Activated naive CD4-positive, alpha-beta T cell treated with anti-CD3 and anti-CD28 coated beads for 36 hours (primary cell): ENCODE measurements around the gene GRIP1. TPM values are rescaled to one million over a fixed set of nuclear protein-coding genes. Genes with fewer than 3 reads are reported as not detected.

Source experiments
- CTCF ChIA-PET: fragments of 350-600 bp; sonication (Branson Sonifier 250); formaldehyde crosslinking; loops from one replicate; lab custom pipeline; 2021; ENCODE audit warnings: antibody characterized with exemption; lab: Charles Lee
- DNase-seq: peaks from one replicate; pipeline ENCODE4 v3.0.0-alpha.2; 2020
- H3K27ac Mint-ChIP-seq: one replicate; pipeline ENCODE4 v1.8.0; 2021; ENCODE audit warnings: mild to moderate bottlenecking, mixed read lengths
- H3K27me3 Mint-ChIP-seq: one replicate; pipeline ENCODE4 v1.8.0; 2021; ENCODE audit warnings: low read depth, mixed read lengths
- H3K36me3 Mint-ChIP-seq: one replicate; pipeline ENCODE4 v1.8.0; 2021; ENCODE audit warnings: low read depth, mixed read lengths
- H3K4me1 Mint-ChIP-seq: one replicate; pipeline ENCODE4 v1.8.0; 2021; ENCODE audit warnings: low read depth, mixed read lengths
- H3K4me3 Mint-ChIP-seq: one replicate; pipeline ENCODE4 v1.8.0; 2021; ENCODE audit warnings: mild to moderate bottlenecking, moderate library complexity, mixed read lengths
- H3K9me3 Mint-ChIP-seq: one replicate; pipeline ENCODE4 v1.8.0; 2021; ENCODE audit warnings: mixed read lengths
- intact Hi-C: fragments of 100-400 bp; cut with micrococcal nuclease; formaldehyde crosslinking; loops from one replicate; pipeline ENCODE4 v1.15.1; 2023
- total RNA-seq, 2 experiments: library from RNA; stranded (reverse); gene quantifications; one replicate each; pipeline ENCODE4 v1.2.3, GENCODE V29; 2021

GRIP1 gene
- total RNA-seq, 2 experiments from 2014 or later, result 1.2 to 2.2 TPM

DNA sequence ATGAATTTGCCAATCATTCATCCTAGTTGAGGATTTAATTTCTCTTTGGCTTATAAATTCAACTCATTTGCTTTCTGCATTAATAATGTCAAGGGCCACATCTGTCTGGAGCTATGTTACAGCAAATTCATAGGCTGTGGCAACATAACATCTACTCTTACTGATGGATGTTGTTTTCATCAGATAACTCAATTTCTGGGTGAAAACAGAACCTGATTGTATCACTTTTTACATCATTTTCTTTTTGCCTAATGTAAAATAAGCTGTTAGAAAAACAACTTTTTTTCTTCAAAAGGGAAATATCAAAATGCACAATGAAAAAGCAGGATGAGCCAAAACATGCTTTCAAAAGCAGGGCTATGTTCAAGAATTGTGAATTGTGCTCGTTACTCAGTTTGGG, 303.3 kb downstream of the GRIP1 start:
- Mint-ChIP-seq H3K36me3 (peaks cover 5% of the 10 kb centered on the region), H3K27ac (no peak overlapping the region)
- CTCF ChIA-PET, result interaction anchor here (0.6 to 1.7 kb wide), 2 partner anchors 33 to 347 kb away, joined by 4 to 5 read pairs; no protein-coding TSS in a partner anchor

DNA sequence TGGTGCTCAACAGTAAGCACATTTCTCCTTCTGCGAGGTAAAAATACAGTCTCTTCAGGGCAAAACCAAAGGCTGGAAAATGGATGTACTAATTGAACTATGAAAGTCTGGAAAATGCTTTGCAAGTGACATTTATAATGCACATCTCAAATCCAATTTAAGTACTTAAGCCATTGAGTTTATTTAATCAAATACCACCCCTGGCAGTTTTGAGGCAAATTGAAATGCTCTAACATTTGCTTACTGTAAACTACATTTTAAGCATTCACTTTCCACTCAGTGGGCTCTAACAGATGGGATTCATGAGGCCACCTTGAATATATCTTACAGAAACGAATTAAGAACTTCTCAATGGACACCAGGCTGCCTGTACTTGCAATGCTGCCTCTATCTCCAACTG, 306.9 kb downstream of the GRIP1 start:
- DNase-seq, result no peak
- H3K36me3 Mint-ChIP-seq, result peaks cover 11% of the 10 kb centered on the region
- CTCF ChIA-PET, result interaction anchor here (0.7 kb wide), 1 partner anchor 98 kb away, joined by 3 read pairs; no protein-coding TSS in a partner anchor

More for the DNA sequence above, 303.3 kb downstream of the GRIP1 start:
- Mint-ChIP-seq H3K27me3 (no peaks in the 10 kb centered on the region), H3K4me1 (no peaks in the 10 kb centered on the region), H3K9me3 (no peaks in the 10 kb centered on the region), H3K4me3 (no peak overlapping the region)
- DNase-seq, result no peak
- intact Hi-C loops, result no loop called here

DNA sequence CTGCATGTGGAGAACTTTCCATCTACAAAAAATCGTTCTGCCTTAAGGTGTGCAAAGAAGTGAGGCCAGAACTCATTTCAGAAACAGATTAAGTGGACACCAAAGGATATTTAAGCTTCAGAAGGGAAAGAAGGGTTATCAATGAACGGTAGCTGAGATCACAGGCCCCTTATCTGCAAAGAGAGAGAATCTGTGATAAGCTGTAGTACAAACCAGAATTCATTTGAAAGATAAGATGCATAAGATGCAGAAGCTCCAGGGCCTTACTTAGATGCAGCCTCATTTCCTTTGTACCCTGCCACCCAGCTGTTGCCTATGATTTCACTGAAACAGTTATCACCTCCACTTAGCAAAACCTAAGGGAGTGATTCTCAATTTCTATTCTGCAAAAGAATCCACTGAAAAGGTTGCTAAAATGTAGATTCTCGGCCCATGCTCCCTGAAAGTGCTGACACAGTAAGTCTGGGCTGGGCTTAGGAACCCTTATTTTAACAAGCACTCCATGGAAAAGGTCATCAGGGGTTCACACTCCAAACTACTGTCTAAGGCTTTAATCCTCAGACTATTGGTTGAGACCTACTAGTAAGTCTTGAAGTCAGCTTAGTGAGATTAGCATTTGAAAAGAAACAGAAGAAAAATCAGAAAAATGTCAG, 311.7 kb downstream of the GRIP1 start:
- H3K4me1 Mint-ChIP-seq, result no peaks in the 10 kb centered on the region
- no peak overlapping the region for H3K4me3 Mint-ChIP-seq
- peaks cover 12% of the 10 kb centered on the region for H3K36me3 Mint-ChIP-seq
- no peaks in the 10 kb centered on the region for H3K27me3 Mint-ChIP-seq
- CTCF ChIA-PET, result interaction anchor here (0.6 to 1.3 kb wide), 2 partner anchors 24 to 41 kb away, joined by 6 to 7 read pairs; no protein-coding TSS in a partner anchor
- H3K27ac Mint-ChIP-seq, result no peak overlapping the region
- H3K9me3 Mint-ChIP-seq, result no peaks in the 10 kb centered on the region
- intact Hi-C loops, result no loop called here
- no peak for DNase-seq

More for the DNA sequence above, 306.9 kb downstream of the GRIP1 start:
- no peak overlapping the region for H3K4me3 Mint-ChIP-seq
- H3K27me3 Mint-ChIP-seq, result no peaks in the 10 kb centered on the region
- H3K27ac Mint-ChIP-seq, result no peak overlapping the region
- no peaks in the 10 kb centered on the region for H3K4me1 Mint-ChIP-seq
- intact Hi-C loops, result no loop called here
- H3K9me3 Mint-ChIP-seq, result no peaks in the 10 kb centered on the region

DNA sequence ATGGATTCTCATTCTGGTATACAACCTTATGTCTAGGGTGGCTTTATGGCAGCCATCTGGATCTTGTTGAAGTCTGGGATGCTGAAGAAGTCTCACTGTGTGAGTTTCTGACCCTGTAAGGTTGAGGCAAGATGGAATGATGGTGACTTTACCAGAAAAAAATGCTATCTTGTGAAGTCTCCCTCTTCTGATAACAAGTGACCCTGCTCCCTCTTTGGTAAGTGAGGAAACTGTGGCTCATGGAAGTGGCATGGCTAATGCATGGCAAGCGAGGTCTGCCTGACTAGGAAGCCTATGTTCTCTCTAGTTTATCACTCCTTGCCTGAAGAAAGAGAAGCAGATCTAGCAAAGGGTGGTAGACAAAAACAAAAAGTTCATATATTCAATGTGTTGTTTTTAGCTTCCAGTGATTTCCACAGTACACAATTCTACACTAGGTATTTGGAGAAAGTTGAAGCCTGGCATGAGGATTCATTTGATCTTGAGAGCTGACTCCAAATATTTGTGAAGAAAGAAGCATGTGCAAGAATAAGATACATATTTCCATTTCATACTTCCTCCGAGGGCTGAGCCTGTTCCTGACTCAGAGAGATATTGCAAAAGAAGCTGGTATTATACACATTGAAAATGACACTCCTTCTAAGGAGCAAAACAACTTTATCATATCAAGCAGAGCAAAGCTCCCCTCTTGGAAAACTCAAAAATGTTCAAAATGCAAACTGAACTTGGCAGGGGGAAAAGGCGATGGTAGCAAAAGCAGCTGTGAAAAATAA, 313.0 kb downstream of the GRIP1 start:
- CTCF ChIA-PET, result no interaction called here
- no peak for DNase-seq
- no peaks in the 10 kb centered on the region for H3K9me3 Mint-ChIP-seq
- H3K4me1 Mint-ChIP-seq, result no peaks in the 10 kb centered on the region
- intact Hi-C loops, result no loop called here
- H3K4me3 Mint-ChIP-seq, result no peak overlapping the region
- H3K36me3 Mint-ChIP-seq, result peaks cover 12% of the 10 kb centered on the region
- H3K27ac Mint-ChIP-seq, result no peak overlapping the region
- H3K27me3 Mint-ChIP-seq, result no peaks in the 10 kb centered on the region

DNA sequence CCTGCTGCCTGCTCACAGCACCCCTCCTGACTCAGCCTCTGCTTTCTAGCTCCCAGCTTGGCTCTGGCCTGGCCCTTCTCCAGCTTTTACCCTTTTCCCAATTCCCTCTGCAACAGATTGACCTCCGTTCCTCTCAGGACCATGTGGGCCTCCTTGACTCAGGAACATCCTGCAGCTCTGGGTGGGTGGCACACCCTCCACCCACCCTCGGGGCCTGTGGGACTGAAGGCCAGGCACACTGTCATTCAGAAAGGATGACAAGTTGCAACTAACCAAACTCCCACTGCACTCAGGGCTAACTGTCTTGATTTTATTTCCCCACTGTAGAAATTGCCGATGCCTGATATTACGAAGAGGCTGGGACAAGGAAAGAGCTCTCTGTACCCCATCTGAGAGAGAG, 317.2 kb downstream of the GRIP1 start:
- CTCF ChIA-PET, result interaction anchor here (1.6 kb wide), 1 partner anchor 47 kb away, joined by 5 read pairs; no protein-coding TSS in a partner anchor
- Mint-ChIP-seq H3K9me3 (no peaks in the 10 kb centered on the region), H3K4me1 (no peaks in the 10 kb centered on the region)

DNA sequence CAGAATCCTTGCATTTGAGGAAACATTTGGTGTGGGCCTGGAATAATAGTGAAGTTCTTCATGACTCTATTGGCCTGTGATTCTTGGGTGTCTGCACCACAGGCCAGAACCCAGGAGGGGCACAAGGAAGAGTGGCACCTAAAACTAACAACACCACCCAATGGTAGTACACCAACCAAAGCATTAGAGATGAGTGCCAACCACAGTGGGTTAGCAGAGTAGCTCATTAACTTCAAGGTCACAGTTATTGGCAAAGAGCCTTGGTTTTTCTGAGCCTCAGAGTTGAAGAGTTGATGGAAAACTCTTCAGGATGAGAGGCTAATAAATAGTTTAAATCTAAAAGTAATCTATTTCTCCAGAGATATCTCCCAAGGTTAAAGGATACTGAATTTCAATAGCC, 319.6 kb downstream of the GRIP1 start:
- Mint-ChIP-seq H3K4me1 (no peaks in the 10 kb centered on the region), H3K27me3 (no peaks in the 10 kb centered on the region), H3K9me3 (no peaks in the 10 kb centered on the region), H3K4me3 (no peak overlapping the region), H3K27ac (no peak overlapping the region), H3K36me3 (peaks cover 3% of the 10 kb centered on the region)
- no peak for DNase-seq
- intact Hi-C loops, result no loop called here
- CTCF ChIA-PET, result no interaction called here

More for the DNA sequence above, 317.2 kb downstream of the GRIP1 start:
- H3K36me3 Mint-ChIP-seq, result peaks cover 3% of the 10 kb centered on the region
- intact Hi-C loops, result no loop called here
- no peaks in the 10 kb centered on the region for H3K27me3 Mint-ChIP-seq
- no peak for DNase-seq
- H3K27ac Mint-ChIP-seq, result no peak overlapping the region
- no peak overlapping the region for H3K4me3 Mint-ChIP-seq

DNA sequence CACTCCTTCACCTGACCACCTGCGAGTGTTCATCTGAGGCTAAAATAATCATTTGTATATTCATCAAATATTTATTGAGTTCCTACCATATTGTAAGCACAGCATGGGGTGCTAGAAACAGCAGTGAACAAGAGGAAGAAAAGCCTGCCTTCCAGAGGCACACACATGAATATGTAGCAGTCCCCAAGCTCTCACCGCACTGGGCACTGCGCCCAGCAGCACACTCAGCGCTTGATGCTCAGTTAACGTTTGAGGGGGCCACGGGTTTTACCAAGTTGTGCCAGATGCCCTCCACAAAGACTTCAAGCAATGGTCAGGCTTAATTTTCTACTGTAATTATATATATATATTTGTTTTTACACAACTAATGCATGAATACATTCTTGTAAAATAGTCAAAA, 324.6 kb downstream of the GRIP1 start:
- H3K4me3 Mint-ChIP-seq, result no peak overlapping the region
- H3K27ac Mint-ChIP-seq, result no peak overlapping the region
- no peaks in the 10 kb centered on the region for H3K4me1 Mint-ChIP-seq
- no peaks in the 10 kb centered on the region for H3K27me3 Mint-ChIP-seq
- DNase-seq, result no peak
- intact Hi-C loops, result no loop called here
- H3K9me3 Mint-ChIP-seq, result no peaks in the 10 kb centered on the region
- H3K36me3 Mint-ChIP-seq, result no peaks in the 10 kb centered on the region
- CTCF ChIA-PET, result no interaction called here

DNA sequence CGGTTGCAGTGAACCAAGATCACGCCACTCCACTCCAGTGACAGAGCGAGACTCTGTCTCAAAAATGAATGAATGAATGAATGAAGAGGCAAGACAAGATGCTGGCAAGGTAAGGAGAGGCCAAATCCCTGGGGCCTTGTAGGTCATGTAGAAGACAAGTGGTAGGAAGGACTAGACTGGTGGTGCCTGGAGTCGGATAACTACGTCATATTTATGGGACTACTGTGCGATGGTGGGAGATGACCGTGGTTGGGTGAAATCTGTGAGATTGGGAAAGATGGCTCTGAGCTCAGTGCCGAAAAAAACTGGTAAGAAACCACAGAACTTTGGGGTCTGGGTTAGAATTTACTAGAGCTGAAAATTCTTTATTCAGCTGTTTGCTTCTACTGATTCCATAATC, 326.0 kb downstream of the GRIP1 start:
- no peak for DNase-seq
- CTCF ChIA-PET, result interaction anchor here (0.8 to 1.0 kb wide), 2 partner anchors 107 to 356 kb away, joined by 3 read pairs; no protein-coding TSS in a partner anchor
- Mint-ChIP-seq H3K27ac (no peak overlapping the region), H3K36me3 (peaks cover 3% of the 10 kb centered on the region), H3K4me1 (no peaks in the 10 kb centered on the region), H3K4me3 (no peak overlapping the region), H3K27me3 (no peaks in the 10 kb centered on the region), H3K9me3 (no peaks in the 10 kb centered on the region)
- intact Hi-C loops, result loop anchor here (1.0 kb wide), 2 partner anchors 56 to 341 kb away; no protein-coding TSS in a partner anchor

DNA sequence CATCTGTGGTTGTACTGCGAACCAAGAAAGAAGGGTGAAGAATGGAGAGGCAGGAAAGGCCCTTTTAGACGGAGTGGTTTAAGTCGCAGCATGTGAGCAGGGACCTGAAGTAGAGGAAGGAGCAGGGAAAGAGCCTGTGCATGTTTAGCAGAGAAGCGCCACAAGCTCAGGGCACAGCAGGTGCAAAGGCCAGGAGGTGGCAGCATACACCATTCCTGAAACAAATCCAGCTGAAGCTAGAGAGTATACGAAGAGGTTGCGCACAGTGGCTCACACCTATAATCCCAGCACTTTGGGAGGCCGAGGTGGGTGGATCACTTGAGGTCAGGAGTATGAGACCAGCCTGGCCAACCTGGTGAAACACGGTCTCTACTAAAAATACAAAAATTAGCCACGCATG, 326.7 kb downstream of the GRIP1 start:
- peak; percentile 35 for DNase-seq
- no peak overlapping the region for H3K27ac Mint-ChIP-seq

DNA sequence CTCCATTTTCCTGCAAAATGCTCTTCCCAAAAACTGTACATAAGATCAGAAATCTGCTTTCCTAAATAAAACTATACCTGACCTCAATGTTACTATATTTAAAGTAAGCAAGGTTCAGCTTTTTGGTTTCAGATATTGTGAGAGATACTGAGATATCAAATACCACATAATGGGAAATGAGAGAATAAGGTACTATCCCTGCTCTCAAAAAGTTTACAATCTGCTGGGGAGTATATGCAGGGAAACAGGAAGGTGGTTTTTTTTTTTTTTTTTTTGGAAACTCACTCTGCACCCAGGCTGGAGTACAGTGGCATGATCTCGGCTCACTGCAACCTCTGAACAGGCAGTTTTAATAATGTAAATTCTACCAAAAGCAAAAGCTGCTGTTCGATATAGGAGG, 327.6 kb downstream of the GRIP1 start:
- Mint-ChIP-seq H3K27ac (no peak overlapping the region), H3K4me1 (peaks cover 8% of the 10 kb centered on the region), H3K9me3 (no peaks in the 10 kb centered on the region), H3K36me3 (peaks cover 7% of the 10 kb centered on the region), H3K4me3 (no peak overlapping the region), H3K27me3 (no peaks in the 10 kb centered on the region)
- CTCF ChIA-PET, result interaction anchor here (0.7 to 1.7 kb wide), 4 partner anchors 30 to 84 kb away, joined by 3 to 4 read pairs (median 3); no protein-coding TSS in a partner anchor
- intact Hi-C loops, result no loop called here
- DNase-seq, result no peak

More for the DNA sequence above, 326.7 kb downstream of the GRIP1 start:
- H3K36me3 Mint-ChIP-seq, result peaks cover 3% of the 10 kb centered on the region
- intact Hi-C loops, result loop anchor here (1.0 kb wide), 2 partner anchors 57 to 342 kb away; no protein-coding TSS in a partner anchor
- H3K9me3 Mint-ChIP-seq, result no peaks in the 10 kb centered on the region
- CTCF ChIA-PET, result interaction anchor here (0.6 to 1.7 kb wide), 3 partner anchors 57 to 357 kb away, joined by 3 to 6 read pairs (median 4); no protein-coding TSS in a partner anchor
- no peaks in the 10 kb centered on the region for H3K4me1 Mint-ChIP-seq
- H3K4me3 Mint-ChIP-seq, result no peak overlapping the region
- no peaks in the 10 kb centered on the region for H3K27me3 Mint-ChIP-seq

DNA sequence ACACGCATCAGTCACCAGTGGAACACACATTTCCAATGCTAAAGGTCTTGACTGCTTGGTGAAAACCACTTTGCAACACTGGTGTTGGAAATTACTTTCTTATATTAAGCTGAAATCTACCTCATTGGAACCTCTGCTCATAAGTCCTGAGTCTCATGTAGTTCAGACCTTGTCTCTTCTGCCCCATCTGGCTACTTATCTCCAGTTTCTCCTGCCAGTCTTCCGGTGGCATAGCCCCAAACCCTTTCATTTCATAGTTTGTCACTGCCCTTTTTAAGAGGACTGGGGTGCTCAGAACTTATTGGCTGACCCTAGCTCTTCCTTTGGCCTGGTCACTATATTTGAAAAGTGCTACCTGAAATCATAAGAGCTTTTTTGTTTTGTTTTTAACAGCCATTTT, 332.9 kb downstream of the GRIP1 start:
- Mint-ChIP-seq H3K9me3 (peaks cover 11% of the 10 kb centered on the region), H3K4me3 (no peak overlapping the region)

DNA sequence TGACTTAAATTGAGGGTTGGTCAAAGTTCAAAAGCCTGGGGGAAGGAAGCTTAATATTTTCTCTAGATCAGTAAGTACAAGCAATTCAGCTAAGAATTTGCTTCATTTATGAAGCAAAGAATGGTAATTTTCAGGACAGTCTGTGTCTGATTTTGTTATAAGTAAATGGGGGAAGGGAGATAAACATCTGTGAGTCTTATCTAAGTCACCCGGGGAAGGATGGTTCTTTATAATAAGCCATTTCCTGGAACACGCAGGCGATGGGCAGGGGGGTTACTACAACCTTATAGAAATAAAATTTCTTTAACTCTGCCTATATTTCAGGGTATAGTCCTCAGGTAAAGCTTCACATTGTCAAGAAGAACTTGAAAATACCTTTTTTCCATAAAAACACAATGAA, 333.7 kb downstream of the GRIP1 start:
- CTCF ChIA-PET, result interaction anchor here (1.4 kb wide), 1 partner anchor 75 kb away, joined by 4 read pairs; no protein-coding TSS in a partner anchor
- Mint-ChIP-seq H3K27me3 (no peaks in the 10 kb centered on the region), H3K4me3 (no peak overlapping the region), H3K9me3 (peaks cover 18% of the 10 kb centered on the region), H3K27ac (peak overlapping the region; percentile 4), H3K4me1 (peaks cover 31% of the 10 kb centered on the region), H3K36me3 (peaks cover 60% of the 10 kb centered on the region)
- intact Hi-C loops, result loop anchor here (5.0 kb wide), 1 partner anchor 68 kb away; no protein-coding TSS in a partner anchor
- DNase-seq, result no peak

More for the DNA sequence above, 332.9 kb downstream of the GRIP1 start:
- Mint-ChIP-seq H3K27ac (peak overlapping the region; percentile 39), H3K4me1 (peaks cover 31% of the 10 kb centered on the region), H3K27me3 (no peaks in the 10 kb centered on the region), H3K36me3 (peaks cover 53% of the 10 kb centered on the region)
- CTCF ChIA-PET, result interaction anchor here (0.6 kb wide), 1 partner anchor 30 kb away, joined by 3 read pairs; no protein-coding TSS in a partner anchor
- DNase-seq, result no peak
- intact Hi-C loops, result loop anchor here (5.0 kb wide), 1 partner anchor 69 kb away; no protein-coding TSS in a partner anchor
